ENCODE measurements around the gene CMTR1. TPM values are rescaled to one million over a fixed set of nuclear protein-coding genes. Genes with fewer than 3 reads are reported as not detected.

CMTR1 gene
- total and polyA plus RNA-seq, 9 donors: 18.7 to 45.0 (median 38.4) TPM

DNA sequence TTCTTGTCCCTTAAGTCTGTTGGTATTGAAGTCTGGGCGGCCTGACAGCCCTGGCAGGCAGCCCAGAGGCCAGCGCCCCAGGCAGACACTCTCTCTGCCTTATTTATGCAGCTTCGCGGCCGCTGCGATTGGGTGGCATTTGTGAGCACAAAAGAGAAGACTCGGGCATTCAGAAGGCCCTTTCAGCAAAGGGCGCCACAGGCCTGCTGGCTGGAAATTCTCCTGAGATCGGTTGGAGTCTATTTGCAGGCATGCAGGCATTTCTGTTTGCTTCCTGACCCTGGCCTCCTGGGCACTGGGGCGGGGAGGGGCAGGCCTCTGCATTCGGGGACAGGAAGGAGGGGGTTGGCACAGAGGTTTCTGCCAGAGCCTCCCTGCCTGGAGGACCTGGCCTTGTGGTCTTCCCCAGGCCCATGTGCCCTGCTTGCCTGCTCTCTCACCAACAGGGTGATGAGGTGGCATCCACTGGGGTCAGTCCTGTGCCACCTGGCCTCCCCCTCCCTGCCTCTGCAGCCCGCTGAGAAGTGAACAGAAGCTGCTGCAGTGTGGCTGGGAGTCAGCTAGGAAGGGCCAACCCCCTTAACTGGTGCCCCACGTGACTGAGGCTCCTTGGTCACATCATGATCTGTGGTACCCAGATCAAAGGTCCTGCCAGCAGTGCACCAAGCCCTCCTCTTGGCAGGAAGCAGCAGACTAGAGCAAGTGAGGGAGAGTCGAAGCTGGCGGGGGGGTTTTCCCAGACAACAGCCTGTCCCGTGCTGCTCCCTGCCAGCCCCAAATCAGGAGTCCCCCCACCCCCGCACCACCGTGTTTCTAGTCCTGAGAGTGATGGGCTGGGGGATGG lies 83.3 kb downstream of the CMTR1 start:
- no peak for DNase-seq
- intact Hi-C loops (cut with DNase I): no loop called here
- H3K4me1 ChIP-seq (ENCODE audit: insufficient read depth): no peaks in the 10 kb centered on the region
- 43 to 46% (median 45%) methylated on average over 18 of the region's 18 CpGs for WGBS, 3 donors
- H3K27me3 ChIP-seq: no peaks in the 10 kb centered on the region
- no peaks in the 10 kb centered on the region for H3K36me3 ChIP-seq
- H3K27ac ChIP-seq: no peak overlapping the region
- no peaks in the 10 kb centered on the region for H3K9me3 ChIP-seq
- no peak overlapping the region for H3K4me3 ChIP-seq
- TF ChIP-seq, protein P1, sequence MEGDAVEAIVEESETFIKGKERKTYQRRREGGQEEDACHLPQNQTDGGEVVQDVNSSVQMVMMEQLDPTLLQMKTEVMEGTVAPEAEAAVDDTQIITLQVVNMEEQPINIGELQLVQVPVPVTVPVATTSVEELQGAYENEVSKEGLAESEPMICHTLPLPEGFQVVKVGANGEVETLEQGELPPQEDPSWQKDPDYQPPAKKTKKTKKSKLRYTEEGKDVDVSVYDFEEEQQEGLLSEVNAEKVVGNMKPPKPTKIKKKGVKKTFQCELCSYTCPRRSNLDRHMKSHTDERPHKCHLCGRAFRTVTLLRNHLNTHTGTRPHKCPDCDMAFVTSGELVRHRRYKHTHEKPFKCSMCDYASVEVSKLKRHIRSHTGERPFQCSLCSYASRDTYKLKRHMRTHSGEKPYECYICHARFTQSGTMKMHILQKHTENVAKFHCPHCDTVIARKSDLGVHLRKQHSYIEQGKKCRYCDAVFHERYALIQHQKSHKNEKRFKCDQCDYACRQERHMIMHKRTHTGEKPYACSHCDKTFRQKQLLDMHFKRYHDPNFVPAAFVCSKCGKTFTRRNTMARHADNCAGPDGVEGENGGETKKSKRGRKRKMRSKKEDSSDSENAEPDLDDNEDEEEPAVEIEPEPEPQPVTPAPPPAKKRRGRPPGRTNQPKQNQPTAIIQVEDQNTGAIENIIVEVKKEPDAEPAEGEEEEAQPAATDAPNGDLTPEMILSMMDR (IDR thresholded peaks at IDR 0.05): no peak
- no peak for TF ChIP-seq POLR2A (IDR thresholded peaks at IDR 0.05)
- TF ChIP-seq EP300 (IDR thresholded peaks at IDR 0.05): no peak

DNA sequence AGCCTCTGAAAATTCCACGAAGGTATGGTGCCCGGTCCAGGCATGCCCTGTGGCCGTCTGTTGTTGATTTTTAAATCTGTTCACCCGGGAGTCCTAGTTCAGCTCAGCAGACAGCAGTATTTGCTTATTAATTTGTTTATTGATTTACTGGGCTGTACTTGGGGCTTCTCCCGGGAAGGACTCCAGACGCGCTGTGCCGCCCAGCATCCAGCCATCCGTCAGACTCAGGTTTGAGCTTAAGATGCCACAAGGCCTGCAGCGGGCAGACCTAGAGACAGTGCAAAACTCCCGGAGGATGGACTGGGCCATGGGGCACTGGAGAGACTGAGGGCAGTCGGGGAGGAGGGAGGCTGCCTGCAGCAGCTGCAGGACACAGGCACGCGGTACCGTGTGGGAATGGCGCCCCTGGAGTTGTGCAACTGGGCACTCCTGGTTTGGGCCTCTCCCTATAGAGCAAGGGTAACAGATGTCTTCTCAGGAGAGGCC lies 83.9 kb downstream of the CMTR1 start:
- H3K9me3 ChIP-seq: no peaks in the 10 kb centered on the region
- TF ChIP-seq, protein P1 (IDR thresholded peaks at IDR 0.05): no peak
- TF ChIP-seq POLR2A (IDR thresholded peaks at IDR 0.05): no peak
- intact Hi-C loops (cut with DNase I): no loop called here
- no peaks in the 10 kb centered on the region for H3K36me3 ChIP-seq
- DNase-seq: no peak
- H3K27ac ChIP-seq: no peak overlapping the region
- no peak overlapping the region for H3K4me3 ChIP-seq
- 59 to 69% (median 64%) methylated on average over 16 of the region's 16 CpGs for WGBS, 3 donors
- H3K4me1 ChIP-seq (ENCODE audit: insufficient read depth): no peaks in the 10 kb centered on the region
- H3K27me3 ChIP-seq: no peaks in the 10 kb centered on the region

DNA sequence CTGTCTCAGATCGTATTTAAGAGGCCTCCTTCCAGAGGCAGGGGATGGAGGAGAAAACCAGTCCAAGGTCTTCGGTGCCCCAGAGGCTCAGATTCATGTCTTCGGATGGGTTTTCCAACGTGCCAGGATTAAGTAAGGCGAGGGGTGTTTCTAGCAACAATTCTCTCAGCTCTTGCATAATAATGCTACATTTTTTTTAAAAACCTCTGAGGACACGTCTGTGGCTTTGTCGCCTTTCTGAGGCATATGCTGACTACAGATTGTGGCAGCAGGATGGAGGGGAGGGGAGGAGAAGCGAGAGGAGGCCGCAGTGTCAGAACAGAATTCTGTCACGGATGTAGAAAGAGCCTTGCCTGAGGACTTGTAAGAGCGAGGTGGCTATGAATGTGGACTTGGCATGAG lies 84.4 kb downstream of the CMTR1 start:
- Histone ChIP-seq H3K9me3 (no peaks in the 10 kb centered on the region), H3K4me3 (no peak overlapping the region), H3K27ac (no peak overlapping the region), H3K4me1 (ENCODE audit: insufficient read depth) (no peaks in the 10 kb centered on the region), H3K27me3 (no peaks in the 10 kb centered on the region), H3K36me3 (no peaks in the 10 kb centered on the region)
- intact Hi-C loops (cut with DNase I): no loop called here
- WGBS, 3 donors: 70 to 74% (median 73%) methylated on average over 11 of the region's 11 CpGs
- no peak for DNase-seq
- TF ChIP-seq, protein P1 (IDR thresholded peaks at IDR 0.05): no peak
- TF ChIP-seq POLR2A (IDR thresholded peaks at IDR 0.05): no peak
- TF ChIP-seq EP300 (IDR thresholded peaks at IDR 0.05): no peak

DNA sequence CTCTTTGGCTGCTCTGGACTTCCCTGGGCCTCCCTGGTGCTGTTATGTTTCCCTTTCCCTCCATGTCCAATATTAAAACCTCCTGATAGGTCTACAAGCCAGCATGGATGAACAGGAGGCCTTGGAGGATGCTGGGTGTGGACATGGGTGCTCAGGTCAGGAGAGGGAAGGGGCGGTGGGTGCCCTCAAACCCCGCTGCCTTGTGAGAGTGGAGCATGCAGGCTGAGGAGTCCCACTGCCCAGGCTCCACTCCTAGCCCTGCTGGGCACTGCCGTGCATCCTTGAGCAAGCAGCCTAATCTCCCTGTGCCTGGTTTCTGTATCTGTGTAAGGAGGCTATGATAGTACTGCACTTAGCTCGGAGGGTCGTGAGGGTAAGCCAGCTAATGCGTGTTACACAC lies 85.1 kb downstream of the CMTR1 start:
- Histone ChIP-seq H3K27ac (no peak overlapping the region), H3K4me1 (ENCODE audit: insufficient read depth) (no peaks in the 10 kb centered on the region), H3K36me3 (no peaks in the 10 kb centered on the region), H3K4me3 (no peak overlapping the region), H3K9me3 (no peaks in the 10 kb centered on the region), H3K27me3 (no peaks in the 10 kb centered on the region)
- intact Hi-C loops (cut with DNase I): no loop called here
- WGBS, 3 donors: 69 to 77% (median 73%) methylated on average over 6 of the region's 6 CpGs
- TF ChIP-seq EP300 (IDR thresholded peaks at IDR 0.05) (no peak), POLR2A (IDR thresholded peaks at IDR 0.05) (no peak)
- TF ChIP-seq, protein P1 (IDR thresholded peaks at IDR 0.05): no peak
- DNase-seq: no peak

Measured in ovary (tissue), 9 donors.